Loucy (cell line): ENCODE data around the gene TNKS1BP1.

Source experiments
- H2AFZ ChIP-seq: fragments of 200-600 bp; sonication (generic); 2 replicates; pipeline ENCODE4 v1.6.0; 2016; ENCODE audit warnings: antibody characterized with exemption, mild to moderate bottlenecking, low read length, moderate library complexity
- H3F3A ChIP-seq: fragments of 200-600 bp; 2 replicates; pipeline ENCODE4 v1.6.0; 2016; ENCODE audit warnings: antibody characterized with exemption, low read depth, mild to moderate bottlenecking
- H3K27me3 ChIP-seq: fragments of 200-600 bp; sonication (generic); 2 replicates; pipeline ENCODE4 v1.6.1; 2014; ENCODE audit warnings: low read length, mild to moderate bottlenecking; ENCODE audit not compliant: insufficient read depth, poor library complexity, severe bottlenecking
- H3K36me3 ChIP-seq: fragments of 200-600 bp; sonication (generic); 2 replicates; pipeline ENCODE4 v1.6.1; 2016; ENCODE audit warnings: low read length; ENCODE audit not compliant: insufficient read depth
- H3K4me1 ChIP-seq: fragments of 200-600 bp; sonication (generic); 2 replicates; pipeline ENCODE4 v1.5.1; 2014; ENCODE audit warnings: low read length, mild to moderate bottlenecking; ENCODE audit not compliant: insufficient read depth, poor library complexity, severe bottlenecking
- H3K4me2 ChIP-seq: fragments of 200-600 bp; sonication (generic); 2 replicates; pipeline ENCODE4 v1.6.0; 2014; ENCODE audit warnings: antibody characterized with exemption, low read length, low read depth, mild to moderate bottlenecking; ENCODE audit not compliant: poor library complexity, severe bottlenecking
- H3K4me3 ChIP-seq: fragments of 200-600 bp; sonication (generic); 2 replicates; pipeline ENCODE4 v1.5.1; 2014; ENCODE audit warnings: low read length, mild to moderate bottlenecking, mixed read lengths; ENCODE audit not compliant: poor library complexity, severe bottlenecking
- H3K79me2 ChIP-seq: fragments of 200-600 bp; sonication (generic); 2 replicates; pipeline ENCODE4 v1.6.1; 2014; ENCODE audit warnings: low read length; ENCODE audit not compliant: insufficient read depth
- H3K9ac ChIP-seq: fragments of 200-600 bp; sonication (generic); 2 replicates; pipeline ENCODE4 v1.6.0; 2014; ENCODE audit warnings: mild to moderate bottlenecking, low read depth, low read length, moderate library complexity; ENCODE audit not compliant: poor library complexity, severe bottlenecking
- H3K9me2 ChIP-seq: fragments of 200-600 bp; sonication (generic); replicated peaks from 2 replicates; pipeline ENCODE4 v1.6.1; 2016; ENCODE audit warnings: low read depth, low read length, mixed read lengths
- H3K9me3 ChIP-seq: fragments of 200-600 bp; sonication (generic); 2 replicates; pipeline ENCODE4 v1.6.1; 2014; ENCODE audit warnings: mild to moderate bottlenecking, antibody characterized with exemption, low read length, low read depth; ENCODE audit not compliant: insufficient read depth
- H4K20me1 ChIP-seq: fragments of 200-600 bp; sonication (generic); 2 replicates; pipeline ENCODE4 v1.6.0; 2014; ENCODE audit warnings: antibody characterized with exemption, low read length, mild to moderate bottlenecking; ENCODE audit not compliant: insufficient read depth, poor library complexity, severe bottlenecking
- EZH2phosphoT487 ChIP-seq: fragments of 200-600 bp; IDR thresholded peaks from 2 replicates; pipeline ENCODE4 v1.6.1; 2018; ENCODE audit warnings: antibody characterized with exemption, mild to moderate bottlenecking, moderate library complexity, borderline replicate concordance
- TF ChIP-seq, protein P1 (sequence below): fragments of 200-600 bp; sonication (generic); conservative IDR thresholded peaks from 2 replicates; pipeline ENCODE4 v1.5.1; 2014; ENCODE audit warnings: mild to moderate bottlenecking, antibody characterized with exemption, low read length

The TNKS1BP1 gene

DNA sequence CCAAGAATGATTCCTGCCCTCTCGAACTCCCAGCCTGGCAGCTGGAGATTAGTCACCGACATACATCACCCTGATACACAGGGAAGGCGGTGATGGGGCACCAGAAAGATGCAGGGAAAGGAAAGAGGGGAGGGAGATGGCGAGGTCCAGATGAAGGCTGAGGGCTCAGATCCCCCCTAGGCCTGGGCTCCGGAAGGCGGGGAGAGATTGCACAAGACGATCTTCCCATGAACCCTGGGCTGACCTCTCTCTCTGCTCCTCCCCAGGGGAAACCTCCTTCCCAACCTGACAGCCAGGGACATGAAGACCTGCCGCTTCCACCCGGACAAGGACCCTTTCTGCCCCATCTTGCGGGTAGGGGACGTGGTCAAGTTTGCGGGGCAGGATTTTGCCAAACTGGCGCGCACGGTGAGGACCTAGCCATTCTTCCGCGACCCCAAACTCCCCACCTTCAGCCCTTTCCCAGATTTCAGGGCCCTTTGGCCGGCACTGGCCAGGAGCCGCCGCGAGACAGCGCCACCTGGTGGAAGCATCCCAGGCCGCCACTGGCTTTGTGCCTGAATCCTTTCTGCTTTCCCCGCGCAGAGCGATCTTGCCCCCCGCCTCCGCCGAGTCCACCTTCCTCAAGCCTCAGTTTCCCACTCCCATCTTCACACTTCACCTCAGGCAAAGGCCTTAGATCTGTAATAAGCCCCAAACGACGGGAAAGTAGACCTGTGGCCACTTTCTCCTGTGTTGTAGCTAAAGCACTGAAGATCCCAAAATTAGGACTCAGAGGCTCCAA lies 24.9 kb upstream of the TNKS1BP1 start:
- Histone ChIP-seq H3K4me2 (no peak overlapping the region), H3K79me2 (no peaks in the 10 kb centered on the region), H3K9me3 (0 out of 2 replicates have a peak, but pooled peaks cover 4% of the 10 kb centered on the region), H3K9me2 (no peaks in the 10 kb centered on the region), H3K4me1 (peaks cover 24% of the 10 kb centered on the region), H3K4me3 (no peak overlapping the region), H3F3A (peaks cover 8% of the 10 kb centered on the region), H3K27me3 (no peaks in the 10 kb centered on the region), H3K36me3 (no peaks in the 10 kb centered on the region), H3K9ac (no peak overlapping the region), H4K20me1 (no peaks in the 10 kb centered on the region), H2AFZ (no peak overlapping the region)
- TF ChIP-seq EZH2phosphoT487 = no peak
- TF ChIP-seq, protein P1, sequence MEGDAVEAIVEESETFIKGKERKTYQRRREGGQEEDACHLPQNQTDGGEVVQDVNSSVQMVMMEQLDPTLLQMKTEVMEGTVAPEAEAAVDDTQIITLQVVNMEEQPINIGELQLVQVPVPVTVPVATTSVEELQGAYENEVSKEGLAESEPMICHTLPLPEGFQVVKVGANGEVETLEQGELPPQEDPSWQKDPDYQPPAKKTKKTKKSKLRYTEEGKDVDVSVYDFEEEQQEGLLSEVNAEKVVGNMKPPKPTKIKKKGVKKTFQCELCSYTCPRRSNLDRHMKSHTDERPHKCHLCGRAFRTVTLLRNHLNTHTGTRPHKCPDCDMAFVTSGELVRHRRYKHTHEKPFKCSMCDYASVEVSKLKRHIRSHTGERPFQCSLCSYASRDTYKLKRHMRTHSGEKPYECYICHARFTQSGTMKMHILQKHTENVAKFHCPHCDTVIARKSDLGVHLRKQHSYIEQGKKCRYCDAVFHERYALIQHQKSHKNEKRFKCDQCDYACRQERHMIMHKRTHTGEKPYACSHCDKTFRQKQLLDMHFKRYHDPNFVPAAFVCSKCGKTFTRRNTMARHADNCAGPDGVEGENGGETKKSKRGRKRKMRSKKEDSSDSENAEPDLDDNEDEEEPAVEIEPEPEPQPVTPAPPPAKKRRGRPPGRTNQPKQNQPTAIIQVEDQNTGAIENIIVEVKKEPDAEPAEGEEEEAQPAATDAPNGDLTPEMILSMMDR = peak; percentile 70

DNA sequence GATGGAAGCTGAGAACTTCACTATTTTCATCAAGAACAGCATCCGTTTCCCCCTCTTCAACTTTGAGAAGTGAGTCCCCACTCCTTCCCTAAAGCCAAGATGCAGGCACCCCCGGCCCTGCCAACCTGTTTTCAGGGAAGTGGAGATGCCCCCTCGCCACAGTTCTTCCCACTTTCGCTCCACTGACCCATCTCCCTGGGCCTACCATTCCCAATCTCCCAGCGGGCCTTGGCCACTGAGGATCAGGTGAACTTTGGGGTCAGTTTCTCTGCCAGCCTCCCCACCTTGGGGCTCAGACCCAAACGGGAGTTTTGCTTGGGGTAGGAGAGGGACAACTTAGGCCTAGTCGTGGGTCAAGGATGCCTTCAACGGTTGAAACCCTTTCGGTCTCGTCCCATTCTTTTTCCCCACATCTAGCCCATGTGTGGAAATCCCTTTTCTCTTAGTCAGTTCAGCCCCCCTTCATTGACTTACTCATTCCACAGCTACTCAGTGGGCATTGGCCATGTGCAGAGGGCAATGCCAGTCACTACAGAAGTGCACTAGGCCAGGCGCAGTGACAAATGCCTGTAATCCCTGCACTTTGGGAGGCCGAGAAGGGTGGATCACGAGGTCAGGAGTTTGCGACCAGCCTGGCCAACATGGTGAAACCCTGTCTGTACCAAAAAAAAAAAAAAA lies 24.0 kb upstream of the TNKS1BP1 start:
- TF ChIP-seq EZH2phosphoT487 = no peak
- TF ChIP-seq, protein P1 = no peak
- Histone ChIP-seq H3K4me2 (no peak overlapping the region), H3F3A (peaks cover under 1% of the 10 kb centered on the region; the same call in 1 of the 2 replicates)

DNA sequence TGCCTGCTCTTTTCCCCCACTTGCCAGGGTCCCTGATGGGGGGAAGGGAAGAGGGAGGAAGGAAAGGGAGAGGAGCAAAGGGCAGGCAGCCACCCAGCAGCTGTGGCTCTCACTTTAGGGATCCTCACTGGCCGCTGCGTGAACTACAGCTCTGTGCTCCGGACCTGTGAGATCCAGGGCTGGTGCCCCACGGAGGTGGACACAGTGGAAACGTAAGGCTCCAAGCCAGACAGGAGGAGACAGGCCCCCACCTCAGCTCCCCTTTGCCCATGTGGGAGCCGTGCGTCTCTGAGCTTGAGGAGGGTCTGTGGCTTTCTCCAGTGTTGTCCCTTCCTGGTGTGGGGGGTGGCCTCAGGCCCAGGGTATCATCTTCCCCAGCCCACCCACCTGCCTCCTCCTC lies 23.3 kb upstream of the TNKS1BP1 start:
- Histone ChIP-seq H3K4me2 (no peak overlapping the region), H4K20me1 (no peaks in the 10 kb centered on the region), H3K36me3 (no peaks in the 10 kb centered on the region), H3K27me3 (no peaks in the 10 kb centered on the region), H3K4me1 (peaks cover 15% of the 10 kb centered on the region), H3K9ac (no peak overlapping the region), H3F3A (no peaks in the 10 kb centered on the region), H2AFZ (no peak overlapping the region), H3K9me2 (no peaks in the 10 kb centered on the region), H3K79me2 (no peaks in the 10 kb centered on the region), H3K9me3 (0 out of 2 replicates have a peak, but pooled peaks cover 4% of the 10 kb centered on the region), H3K4me3 (no peak overlapping the region)
- no peak for TF ChIP-seq EZH2phosphoT487
- TF ChIP-seq, protein P1 = no peak

More for the DNA sequence above, 24.0 kb upstream of the TNKS1BP1 start:
- Histone ChIP-seq H3K9me3 (0 out of 2 replicates have a peak, but pooled peaks cover 4% of the 10 kb centered on the region), H2AFZ (no peak overlapping the region), H3K9me2 (no peaks in the 10 kb centered on the region), H3K9ac (no peak overlapping the region), H4K20me1 (no peaks in the 10 kb centered on the region), H3K4me3 (no peak overlapping the region), H3K27me3 (no peaks in the 10 kb centered on the region), H3K4me1 (peaks cover 19% of the 10 kb centered on the region), H3K79me2 (no peaks in the 10 kb centered on the region), H3K36me3 (no peaks in the 10 kb centered on the region)
